Peyer's patch (tissue), 4 donors: ENCODE measurements around the gene BGN.

Experiments used
- POLR2A ChIP-seq, 2 donors: fragments of 450-650 bp; IDR thresholded peaks; one replicate each; pipeline ENCODE4 v1.5.1; 2017; ENCODE audit warnings: antibody characterized with exemption in 2 of 2, mild to moderate bottlenecking in 2 of 2, moderate library complexity in 2 of 2
- TF ChIP-seq, protein P1 (sequence below), 6 experiments: fragments of 450-650 bp in 4 of 6; fragments of 200-600 bp in 2 of 6; sonication (generic) in 1 of 6; IDR thresholded peaks; one replicate each; pipeline ENCODE4 v1.5.1; 2017 to 2019; ENCODE audit warnings: antibody characterized with exemption in 6 of 6, mild to moderate bottlenecking in 3 of 6, moderate library complexity in 1 of 6

DNA sequence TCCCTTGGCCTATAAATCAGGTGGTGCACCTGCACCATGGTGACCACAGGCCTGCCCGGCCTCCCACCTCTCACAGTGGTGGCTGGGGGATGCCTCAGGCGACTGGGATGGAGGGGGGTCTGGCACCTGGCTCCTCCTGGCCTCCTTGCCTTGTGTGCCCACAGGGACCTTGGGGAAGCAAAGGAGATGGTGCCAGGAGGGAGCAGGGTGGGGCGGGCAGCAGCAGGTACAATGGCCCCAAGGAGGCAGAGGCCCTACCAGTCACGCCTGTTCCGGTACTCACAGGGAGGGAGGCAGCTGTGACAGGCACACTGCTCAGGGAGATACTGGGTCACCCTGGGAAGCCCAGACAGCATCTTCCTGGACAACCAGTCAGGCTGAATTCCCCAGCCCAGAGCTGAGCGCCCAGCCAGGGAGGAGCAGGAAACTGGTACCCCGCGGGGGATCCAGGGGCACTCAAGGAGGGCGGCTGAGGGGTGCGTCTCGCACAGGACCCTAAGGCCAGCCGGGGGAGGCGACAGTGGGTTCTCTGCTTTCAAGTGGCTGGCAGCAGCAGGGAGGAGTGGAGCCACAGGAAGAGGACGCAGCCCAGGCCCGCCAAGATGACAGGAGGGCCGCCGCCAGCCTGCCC is 47.7 kb upstream of the BGN start:
- TF ChIP-seq, protein P1, sequence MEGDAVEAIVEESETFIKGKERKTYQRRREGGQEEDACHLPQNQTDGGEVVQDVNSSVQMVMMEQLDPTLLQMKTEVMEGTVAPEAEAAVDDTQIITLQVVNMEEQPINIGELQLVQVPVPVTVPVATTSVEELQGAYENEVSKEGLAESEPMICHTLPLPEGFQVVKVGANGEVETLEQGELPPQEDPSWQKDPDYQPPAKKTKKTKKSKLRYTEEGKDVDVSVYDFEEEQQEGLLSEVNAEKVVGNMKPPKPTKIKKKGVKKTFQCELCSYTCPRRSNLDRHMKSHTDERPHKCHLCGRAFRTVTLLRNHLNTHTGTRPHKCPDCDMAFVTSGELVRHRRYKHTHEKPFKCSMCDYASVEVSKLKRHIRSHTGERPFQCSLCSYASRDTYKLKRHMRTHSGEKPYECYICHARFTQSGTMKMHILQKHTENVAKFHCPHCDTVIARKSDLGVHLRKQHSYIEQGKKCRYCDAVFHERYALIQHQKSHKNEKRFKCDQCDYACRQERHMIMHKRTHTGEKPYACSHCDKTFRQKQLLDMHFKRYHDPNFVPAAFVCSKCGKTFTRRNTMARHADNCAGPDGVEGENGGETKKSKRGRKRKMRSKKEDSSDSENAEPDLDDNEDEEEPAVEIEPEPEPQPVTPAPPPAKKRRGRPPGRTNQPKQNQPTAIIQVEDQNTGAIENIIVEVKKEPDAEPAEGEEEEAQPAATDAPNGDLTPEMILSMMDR (IDR thresholded peaks at IDR 0.05), result no peak
- no peak for TF ChIP-seq POLR2A (IDR thresholded peaks at IDR 0.05)
